SKM-1 treated with dmso at 0.1 percent for 144 hours (cell line): ENCODE data around the gene CNTN5.

Experiments
- DNase-seq: peaks from one replicate; lab custom pipeline; 2025; ENCODE audit not compliant: unreplicated experiment; lab: John Stamatoyannopoulos, UW

Gene CNTN5

GRCh38 chr11:99371257-99371656 lies 350.5 kb downstream of the CNTN5 start:
- DNase-seq, result no peak

GRCh38 chr11:99376463-99376862 lies 355.7 kb downstream of the CNTN5 start:
- no peak for DNase-seq

GRCh38 chr11:99383648-99384245 lies 363.0 kb downstream of the CNTN5 start:
- DNase-seq, result no peak

GRCh38 chr11:99391245-99391644 lies 370.5 kb downstream of the CNTN5 start:
- DNase-seq, result no peak

GRCh38 chr11:99406345-99406744 lies 385.6 kb downstream of the CNTN5 start:
- no peak for DNase-seq

GRCh38 chr11:99410636-99411035 lies 389.9 kb downstream of the CNTN5 start:
- no peak for DNase-seq

- DNase-seq, result no peak
Observed at GRCh38 chr11:99418927-99419720, 398.4 kb downstream of the CNTN5 start.

GRCh38 chr11:99419991-99420390 lies 399.2 kb downstream of the CNTN5 start:
- DNase-seq, result no peak

- no peak for DNase-seq
Observed at GRCh38 chr11:99422581-99423427, 402.1 kb downstream of the CNTN5 start.

- DNase-seq, result no peak
Observed at GRCh38 chr11:99423428-99423983, 402.8 kb downstream of the CNTN5 start.

- no peak for DNase-seq
Observed at GRCh38 chr11:99424313-99425084, 403.8 kb downstream of the CNTN5 start.

- DNase-seq, result no peak
Observed at GRCh38 chr11:99425596-99425995, 404.8 kb downstream of the CNTN5 start.

- DNase-seq, result no peak
Observed at GRCh38 chr11:99432677-99433076, 411.9 kb downstream of the CNTN5 start.

GRCh38 chr11:99443276-99443675 lies 422.5 kb downstream of the CNTN5 start:
- no peak for DNase-seq

- no peak for DNase-seq
Observed at GRCh38 chr11:99446400-99446799, 425.7 kb downstream of the CNTN5 start.

- no peak for DNase-seq
Observed at GRCh38 chr11:99449345-99449744, 428.6 kb downstream of the CNTN5 start.

GRCh38 chr11:99452075-99452474 lies 431.3 kb downstream of the CNTN5 start:
- no peak for DNase-seq

- no peak for DNase-seq
Observed at GRCh38 chr11:99461913-99462312, 441.2 kb downstream of the CNTN5 start.

GRCh38 chr11:99464985-99465384 lies 444.2 kb downstream of the CNTN5 start:
- no peak for DNase-seq

- no peak for DNase-seq
Observed at GRCh38 chr11:99489581-99489980, 468.8 kb downstream of the CNTN5 start.

GRCh38 chr11:99494065-99494464 lies 473.3 kb downstream of the CNTN5 start:
- DNase-seq, result no peak
